K562 (cell line): ENCODE measurements around the gene PDHX. TPM values are rescaled to one million over a fixed set of nuclear protein-coding genes. Genes with fewer than 3 reads are reported as not detected.
A peak's percentile ranks its signal among the peaks of the same experiment; 100 is the strongest.

Experiments
- ADNP ChIP-seq: fragments of 200-800 bp; sonication (Bioruptor generic); IDR thresholded peaks from 2 replicates; pipeline ENCODE4 v1.6.1; 2016; ENCODE audit warnings: missing genetic modification characterization, missing compliant biosample characterization
- AFF4 ChIP-seq: sonication (generic); formaldehyde crosslinking; IDR thresholded peaks from 2 replicates; pipeline ENCODE4 v1.8.0; 2023; ENCODE audit warnings: mild to moderate bottlenecking, missing genetic modification reagents
- CTCF ChIP-seq, 3 experiments: IDR thresholded peaks in 2 of 3; conservative IDR thresholded peaks in 1 of 3; 2 replicates each; pipeline ENCODE4 v1.5.1; 2011 to 2012; ENCODE audit warnings: low read length in 3 of 3, mild to moderate bottlenecking in 3 of 3, control low read depth in 2 of 3, improper control_type of control experiment in 1 of 3, inconsistent platforms in 1 of 3, low read depth in 1 of 3, mixed read lengths in 1 of 3, moderate library complexity in 1 of 3; ENCODE audit not compliant: insufficient read depth in 2 of 3
- E2F3 ChIP-seq: fragments of 250-450 bp; sonication (Bioruptor Pico); IDR thresholded peaks from 2 replicates; pipeline ENCODE4 v1.4.0; 2020; ENCODE audit warnings: mild to moderate bottlenecking
- EHMT2 ChIP-seq: fragments of 450-650 bp; IDR thresholded peaks from 2 replicates; pipeline ENCODE4 v1.6.1; 2018; ENCODE audit warnings: antibody characterized with exemption
- MYBL2 ChIP-seq, 2 experiments: fragments of 450-650 bp in 1 of 2; sonication (generic) in 1 of 2; formaldehyde crosslinking in 1 of 2; IDR thresholded peaks; 2 replicates each; pipeline versions ENCODE4 v1.6.1 to v1.8.1; 2017 to 2022; ENCODE audit warnings: borderline replicate concordance in 1 of 2, inconsistent platforms in 1 of 2, low read depth in 1 of 2, mild to moderate bottlenecking in 1 of 2, missing genetic modification reagents in 1 of 2, moderate library complexity in 1 of 2
- NFXL1 ChIP-seq: fragments of 450-650 bp; formaldehyde crosslinking; IDR thresholded peaks from 2 replicates; pipeline ENCODE4 v1.4.0; 2021; ENCODE audit warnings: mild to moderate bottlenecking
- PHF20 ChIP-seq: fragments of 450-650 bp; IDR thresholded peaks from 2 replicates; pipeline ENCODE4 v1.6.1; 2018; ENCODE audit not compliant: partially characterized antibody
- SPI1 ChIP-seq: IDR thresholded peaks from 2 replicates; pipeline ENCODE4 v1.6.1; 2011; ENCODE audit warnings: low read depth, low read length, control low read depth, borderline replicate concordance
- ZC3H4 ChIP-seq: sonication (generic); formaldehyde crosslinking; IDR thresholded peaks from 2 replicates; pipeline ENCODE4 v1.9.0; 2021; ENCODE audit warnings: missing genetic modification reagents, borderline replicate concordance
- ZFP1 ChIP-seq: fragments of 450-650 bp; formaldehyde crosslinking; IDR thresholded peaks from 2 replicates; pipeline ENCODE4 v1.4.0; 2020; ENCODE audit warnings: mild to moderate bottlenecking, mixed read lengths
- ZNF407 ChIP-seq: fragments of 450-650 bp; IDR thresholded peaks from 2 replicates; pipeline ENCODE4 v1.6.1; 2016; ENCODE audit warnings: low read depth
- ZZZ3 ChIP-seq: fragments of 450-650 bp; IDR thresholded peaks from 2 replicates; pipeline ENCODE4 v1.6.1; 2016; ENCODE audit warnings: antibody characterized with exemption, mild to moderate bottlenecking, moderate library complexity
- polyA plus RNA-seq, 8 experiments: library from polyadenylated mRNA; depleted of rRNA in 4 of 8; stranded (reverse) in 5 of 8; unstranded in 3 of 8; fragments of >200 nt; fragmentation: Nextera tagmentation in 2 of 8; fragmentation: Illumina TruSeq in 1 of 8; extraction: Ambion mirVana in 2 of 8; extraction: Trizol in 1 of 8; gene quantifications; 2 replicates each; pipeline versions ENCODE4 v1.2.1 to v1.2.3, GENCODE V29; 2011 to 2014; ENCODE audit warnings: inconsistent platforms in 1 of 8, missing spikeins in 1 of 8
- total RNA-seq, 7 experiments: library from RNA; depleted of rRNA in 6 of 7; stranded (reverse); fragments of >200 nt in 6 of 7; fragmentation: Illumina TruSeq in 2 of 7; extraction: Trizol in 2 of 7; gene quantifications; 2 replicates each; pipeline versions ENCODE4 v1.2.1 to v1.2.3, GENCODE V29; 2011 to 2021; ENCODE audit warnings: low replicate concordance in 1 of 7

The PDHX gene
- total and polyA plus RNA-seq, 9 of the 15 experiments (the other 6 are each of a cell fraction or from before 2014, with no cell fraction given) = 20.8 to 43.5 (median 31.2) TPM

GRCh38 chr11:35040221-35040942 is 124.0 kb downstream of the PDHX start (continued):
- TF ChIP-seq ZNF407 = no peak
- TF ChIP-seq PHF20 = no peak
- TF ChIP-seq EHMT2 = peak; percentile 60; the same call in 1 of the 2 replicates
- TF ChIP-seq NFXL1 (CRISPR knock-in tag) = no peak
- 0 out of 2 replicates have a peak, but pooled peaks have one; percentile 2 for TF ChIP-seq ADNP (tag)
- TF ChIP-seq ZC3H4 (CRISPR knock-in tag) = no peak
- no peak for TF ChIP-seq AFF4 (CRISPR knock-in tag)
- TF ChIP-seq ZFP1 (CRISPR knock-in tag) = no peak
- no peak for TF ChIP-seq E2F3 (CRISPR knock-in tag)
- TF ChIP-seq CTCF (IDR thresholded peaks at IDR 0.05 in 2 of 3, conservative IDR thresholded peaks at IDR 0.05 in 1 of 3; ENCODE audit: insufficient read depth in 2 of 3, low read depth in 1 of 3, low read length in 3 of 3) = no peak
- no peak for TF ChIP-seq ZZZ3
- no peak for TF ChIP-seq MYBL2 (IDR thresholded peaks at IDR 0.05; ENCODE audit: low read depth)
- no peak for TF ChIP-seq MYBL2 (CRISPR knock-in tag; IDR thresholded peaks at IDR 0.05; ENCODE audit: borderline replicate concordance)
- TF ChIP-seq SPI1 = no peak
